Ovary (tissue), 9 donors: Measurements from ENCODE around the gene OSBPL2. TPM values are rescaled to one million over a fixed set of nuclear protein-coding genes. Genes with fewer than 3 reads are reported as not detected.

Experiments
- DNase-seq, 5 donors: peaks; one replicate each; pipeline ENCODE4 v3.0.0-alpha.2; 2019 to 2020
- H3K27ac ChIP-seq, 2 donors: fragments of 200-600 bp; one replicate each; pipeline versions ENCODE4 v1.5.1 to v1.8.0; 2019 to 2022
- H3K27me3 ChIP-seq: fragments of 200-600 bp; one replicate; pipeline ENCODE4 v1.8.0; 2022
- H3K36me3 ChIP-seq: fragments of 200-600 bp; sonication (generic); one replicate; pipeline ENCODE4 v1.5.1; 2019
- H3K4me1 ChIP-seq: one replicate; pipeline ENCODE4 v1.8.1; 2013; ENCODE audit warnings: mild to moderate bottlenecking, moderate library complexity; ENCODE audit not compliant: insufficient read depth
- H3K4me3 ChIP-seq: fragments of 200-600 bp; sonication (generic); one replicate; pipeline ENCODE4 v1.5.1; 2017
- H3K9me3 ChIP-seq, 2 donors: fragments of 200-600 bp in 1 of 2; sonication (generic) in 1 of 2; one replicate each; pipeline versions ENCODE4 v1.5.1 to v1.8.1; 2013 to 2019; ENCODE audit warnings: mild to moderate bottlenecking in 1 of 2, moderate library complexity in 1 of 2
- EP300 ChIP-seq: sonication (generic); formaldehyde crosslinking; IDR thresholded peaks from one replicate; pipeline ENCODE4 v1.6.1; 2017; ENCODE audit warnings: antibody characterized with exemption
- POLR2A ChIP-seq: fragments of 450-650 bp; IDR thresholded peaks from one replicate; pipeline ENCODE4 v1.6.1; 2017; ENCODE audit warnings: antibody characterized with exemption, mild to moderate bottlenecking, moderate library complexity
- WGBS, 3 donors: extraction: QIAGEN DNeasy Blood & Tissue Kit in 1 of 3; methylation state at CpG; one replicate each; pipeline versions ENCODE4 v1.1.5 to v1.1.7; 2013 to 2017; 5-methylcytosine and 5-hydroxymethylcytosine counted together
- intact Hi-C, 4 donors: fragments of 100-400 bp; cut with DNase I; formaldehyde crosslinking; loops; one replicate each; pipeline versions ENCODE4 v1.11.0 to v1.15.1; 2022 to 2023
- polyA plus RNA-seq, 2 donors: library from polyadenylated mRNA; stranded (reverse); fragments of 200-250 nt in 1 of 2; fragments of 350-450 nt in 1 of 2; fragmentation: Illumina TruSeq in 1 of 2; extraction: RNeasy Lipid Tissue Mini Kit (QIAGEN cat#74804) in 1 of 2; gene quantifications; one replicate each; pipeline ENCODE4 v1.2.3, GENCODE V29; 2013 to 2014
- total RNA-seq, 7 donors: library from RNA; depleted of rRNA in 2 of 7; stranded (reverse); fragments of >200 nt in 2 of 7; fragmentation: NEBNext Ultra II Directional in 3 of 7; extraction: Animal tissue kit (Norgen Biotek cat#: 25700) in 3 of 7; gene quantifications; one replicate each; pipeline versions ENCODE4 v1.1.0 to v1.2.4, GENCODE V29; 2016 to 2023
- TF ChIP-seq, protein P1 (sequence below), 3 donors: fragments of 450-650 bp in 2 of 3; fragments of 200-600 bp in 1 of 3; IDR thresholded peaks; one replicate each; pipeline versions ENCODE4 v1.5.1 to v1.8.0; 2016 to 2022; ENCODE audit warnings: antibody characterized with exemption in 3 of 3, mild to moderate bottlenecking in 1 of 3
- donor health status: DM: no; HTN: no; CAD: no; lungs with moderate emphysema.
- donor health status: DM: no; HTN: no; CAD: no.
- donor health status: Bipolar disorder and iron deficiency.
- donor health status: DM: yes; HTN: yes; CAD: no.
- donor health status: DM: no; HTN: no; CAD: no.
- donor health status: DM: yes; HTN: yes; CAD: no.

OSBPL2 gene
- total and polyA plus RNA-seq, 9 donors: 14.2 to 42.2 (median 34.4) TPM

DNA sequence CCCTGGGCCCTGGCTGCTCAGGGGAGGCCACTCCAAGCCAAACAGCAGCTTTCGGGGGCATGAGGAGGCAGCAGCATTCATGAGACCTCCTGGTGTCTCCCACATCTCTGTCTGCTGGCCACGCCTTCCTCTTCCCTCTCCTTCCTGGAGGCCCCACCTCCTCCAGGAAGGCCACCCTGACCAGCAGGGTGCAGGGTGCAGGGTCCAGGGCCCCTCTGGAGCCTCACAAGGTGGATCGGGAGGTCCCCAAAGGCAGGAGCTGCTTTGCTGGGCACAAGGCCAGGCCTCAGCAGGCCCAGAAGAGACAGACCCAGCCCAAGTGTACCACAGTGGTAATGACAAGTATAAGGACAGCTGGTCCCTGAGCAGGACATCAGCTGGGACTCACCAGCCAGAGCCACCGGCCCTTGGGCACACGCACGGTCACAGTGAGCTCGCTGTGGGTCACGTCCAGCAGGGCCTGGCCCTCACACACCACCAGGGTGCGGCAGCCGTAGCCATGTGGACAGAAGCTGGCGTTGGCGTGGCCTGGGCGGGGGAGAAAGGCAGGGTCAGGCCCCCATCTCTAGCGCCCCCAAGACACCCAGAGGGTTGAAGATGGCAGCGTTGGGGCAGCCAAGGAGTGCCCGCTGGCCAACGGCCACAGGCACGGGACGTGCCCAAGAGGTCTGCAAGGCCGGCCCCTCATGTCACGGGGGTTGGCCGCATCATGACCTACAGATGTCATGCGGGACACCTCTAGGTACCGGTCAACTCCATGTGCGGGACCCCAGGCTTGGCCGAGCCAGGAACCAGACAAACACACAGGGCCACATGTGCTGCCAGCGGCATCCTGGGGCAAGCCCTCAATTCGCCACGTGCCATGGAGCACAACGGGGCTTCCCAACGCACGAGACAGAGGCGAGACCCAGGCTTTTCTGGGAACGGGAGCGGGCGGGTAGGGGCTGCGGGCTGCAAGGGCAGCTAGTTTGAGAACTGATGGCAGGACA is 91.4 kb downstream of the OSBPL2 start:
- Histone ChIP-seq H3K27ac (no peak overlapping the region), H3K36me3 (no peaks in the 10 kb centered on the region), H3K27me3 (no peaks in the 10 kb centered on the region), H3K4me1 (no peaks in the 10 kb centered on the region), H3K9me3 (no peaks in the 10 kb centered on the region), H3K4me3 (no peak overlapping the region)
- no peak for DNase-seq
- TF ChIP-seq, protein P1, sequence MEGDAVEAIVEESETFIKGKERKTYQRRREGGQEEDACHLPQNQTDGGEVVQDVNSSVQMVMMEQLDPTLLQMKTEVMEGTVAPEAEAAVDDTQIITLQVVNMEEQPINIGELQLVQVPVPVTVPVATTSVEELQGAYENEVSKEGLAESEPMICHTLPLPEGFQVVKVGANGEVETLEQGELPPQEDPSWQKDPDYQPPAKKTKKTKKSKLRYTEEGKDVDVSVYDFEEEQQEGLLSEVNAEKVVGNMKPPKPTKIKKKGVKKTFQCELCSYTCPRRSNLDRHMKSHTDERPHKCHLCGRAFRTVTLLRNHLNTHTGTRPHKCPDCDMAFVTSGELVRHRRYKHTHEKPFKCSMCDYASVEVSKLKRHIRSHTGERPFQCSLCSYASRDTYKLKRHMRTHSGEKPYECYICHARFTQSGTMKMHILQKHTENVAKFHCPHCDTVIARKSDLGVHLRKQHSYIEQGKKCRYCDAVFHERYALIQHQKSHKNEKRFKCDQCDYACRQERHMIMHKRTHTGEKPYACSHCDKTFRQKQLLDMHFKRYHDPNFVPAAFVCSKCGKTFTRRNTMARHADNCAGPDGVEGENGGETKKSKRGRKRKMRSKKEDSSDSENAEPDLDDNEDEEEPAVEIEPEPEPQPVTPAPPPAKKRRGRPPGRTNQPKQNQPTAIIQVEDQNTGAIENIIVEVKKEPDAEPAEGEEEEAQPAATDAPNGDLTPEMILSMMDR (IDR thresholded peaks at IDR 0.05): no peak
- TF ChIP-seq POLR2A (no peak), EP300 (no peak)
- intact Hi-C loops: no loop called here
- WGBS, 3 donors: 91 to 96% (median 94%) methylated on average over 37 of the region's 37 CpGs

DNA sequence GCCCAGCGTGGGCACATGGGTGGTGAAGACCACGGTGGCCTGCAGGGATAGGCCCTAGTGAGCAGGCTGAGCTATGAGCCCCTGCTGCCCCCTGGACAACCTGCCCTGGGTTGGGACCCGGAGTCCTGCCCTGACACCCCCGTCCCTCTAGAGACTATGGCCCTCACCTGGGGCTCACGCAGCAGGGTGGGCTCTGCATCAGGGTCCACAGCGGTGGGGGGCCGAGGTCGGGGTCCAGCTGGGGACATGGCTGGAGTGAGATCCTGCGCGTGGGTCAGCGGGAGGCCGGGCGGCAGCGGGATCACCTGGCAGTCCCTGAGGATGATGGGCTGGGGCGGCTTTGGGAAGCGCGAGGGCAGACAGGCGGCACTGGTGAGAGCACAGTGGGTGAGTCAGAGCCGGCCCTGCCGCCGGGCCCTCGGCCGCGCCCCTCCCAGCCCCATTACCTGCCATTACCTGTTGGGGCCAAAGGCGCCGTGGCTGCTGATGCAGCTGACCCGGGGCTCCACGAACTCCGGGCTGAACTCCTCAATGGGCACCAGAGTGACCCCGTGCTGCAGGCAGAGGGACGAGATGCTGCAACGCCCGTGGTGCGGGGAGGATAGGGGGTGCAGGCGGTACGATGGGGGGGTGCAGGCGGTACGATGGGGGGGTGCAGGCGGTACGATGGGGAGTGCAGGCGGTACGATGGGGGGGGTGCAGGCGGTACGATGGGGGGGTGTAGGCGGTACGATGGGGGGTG is 92.4 kb downstream of the OSBPL2 start:
- no peaks in the 10 kb centered on the region for H3K27me3 ChIP-seq
- intact Hi-C loops: no loop called here
- no peak overlapping the region for H3K27ac ChIP-seq
- no peak for DNase-seq
- H3K9me3 ChIP-seq: no peaks in the 10 kb centered on the region
- H3K36me3 ChIP-seq: no peaks in the 10 kb centered on the region
- TF ChIP-seq POLR2A: no peak
- TF ChIP-seq, protein P1 (IDR thresholded peaks at IDR 0.05): no peak
- TF ChIP-seq EP300: no peak
- 82 to 91% (median 85%) methylated on average over 35 to 46 of the region's 46 CpGs for WGBS, 3 donors
- no peaks in the 10 kb centered on the region for H3K4me1 ChIP-seq
- no peak overlapping the region for H3K4me3 ChIP-seq

DNA sequence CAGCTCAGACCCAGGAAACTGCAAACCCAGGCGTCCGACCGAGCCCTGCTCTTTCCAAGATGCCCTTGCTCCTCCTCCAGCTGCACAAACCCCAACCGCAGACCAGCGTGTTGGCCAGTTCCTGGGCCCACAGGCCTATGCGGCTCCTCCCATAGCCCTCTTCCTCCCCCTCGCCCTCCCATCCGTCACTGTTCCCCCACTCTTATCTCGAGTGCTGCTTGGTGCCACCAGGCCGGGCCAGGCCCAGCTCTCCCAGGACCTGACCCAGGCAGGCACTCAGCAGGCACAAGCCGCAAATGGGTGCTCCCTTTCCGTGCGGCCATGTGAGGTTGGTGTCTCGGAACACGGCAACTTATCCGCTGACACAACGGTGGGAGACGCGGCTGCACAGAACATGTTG is 93.0 kb downstream of the OSBPL2 start:
- Histone ChIP-seq H3K4me1 (no peaks in the 10 kb centered on the region), H3K27me3 (no peaks in the 10 kb centered on the region), H3K36me3 (no peaks in the 10 kb centered on the region), H3K9me3 (no peaks in the 10 kb centered on the region), H3K27ac (no peak overlapping the region), H3K4me3 (no peak overlapping the region)
- 90 to 94% (median 91%) methylated on average over 19 of the region's 19 CpGs for WGBS, 3 donors
- TF ChIP-seq, protein P1 (IDR thresholded peaks at IDR 0.05): no peak
- TF ChIP-seq EP300 (no peak), POLR2A (no peak)
- no peak for DNase-seq
- intact Hi-C loops: no loop called here

DNA sequence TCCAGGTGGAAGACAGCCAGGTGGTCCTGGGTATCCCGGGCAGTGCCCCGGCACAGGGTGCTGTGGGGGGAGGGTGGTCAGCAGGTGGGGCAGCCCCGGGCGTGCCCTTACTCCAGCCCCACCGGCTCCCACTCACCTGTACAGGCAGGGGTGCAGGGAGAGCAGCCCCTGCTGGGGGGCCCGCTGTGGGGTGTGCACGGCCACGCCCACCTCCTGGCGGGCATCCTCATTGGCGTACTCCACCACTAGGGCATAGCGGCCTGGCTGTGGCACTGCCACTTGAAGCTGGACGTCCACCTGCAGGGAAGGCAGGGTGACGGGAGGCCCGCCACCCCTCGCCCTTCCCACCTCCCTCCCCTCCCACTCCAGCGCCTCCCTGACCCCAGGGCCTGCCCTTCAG is 94.1 kb downstream of the OSBPL2 start:
- no peak for TF ChIP-seq EP300
- TF ChIP-seq, protein P1 (IDR thresholded peaks at IDR 0.05): no peak
- WGBS, 3 donors: 85 to 89% (median 88%) methylated on average over 14 to 16 of the region's 16 CpGs
- Histone ChIP-seq H3K4me1 (no peaks in the 10 kb centered on the region), H3K4me3 (no peak overlapping the region), H3K27ac (no peak overlapping the region), H3K27me3 (no peaks in the 10 kb centered on the region), H3K36me3 (no peaks in the 10 kb centered on the region), H3K9me3 (no peaks in the 10 kb centered on the region)
- intact Hi-C loops: no loop called here
- DNase-seq: no peak
